HUES64 (cell line): Measurements from ENCODE around the gene CCDC73.
"Not testable (repeated sequence)": the region's sequence is repeated elsewhere in the genome, so short reads cannot be mapped to it uniquely, and the experiment has no call there.

ENCODE experiments used
- H3K27ac ChIP-seq: 2 replicates; pipeline ENCODE4 v1.7.0; 2013; ENCODE audit warnings: low read depth, low read length, inconsistent platforms
- H3K27me3 ChIP-seq: 2 replicates; pipeline ENCODE4 v1.6.1; 2013; ENCODE audit warnings: mild to moderate bottlenecking, low read length; ENCODE audit not compliant: insufficient read depth
- H3K36me3 ChIP-seq: 2 replicates; pipeline ENCODE4 v1.6.1; 2013; ENCODE audit warnings: mild to moderate bottlenecking, low read length; ENCODE audit not compliant: insufficient read depth
- H3K4me1 ChIP-seq: 2 replicates; pipeline ENCODE4 v1.6.1; 2013; ENCODE audit warnings: mild to moderate bottlenecking, low read length, moderate library complexity; ENCODE audit not compliant: insufficient read depth
- H3K4me3 ChIP-seq: 2 replicates; pipeline ENCODE4 v1.5.1; 2013; ENCODE audit warnings: mild to moderate bottlenecking, low read length, moderate library complexity
- H3K9ac ChIP-seq: 2 replicates; pipeline ENCODE4 v1.6.1; 2013; ENCODE audit warnings: mild to moderate bottlenecking, low read depth, low read length
- H3K9me3 ChIP-seq: 2 replicates; pipeline ENCODE4 v1.6.1; 2013; ENCODE audit warnings: low read depth, low read length; ENCODE audit not compliant: insufficient read depth
- WGBS: fragments of 150-250, 120-280 bp; methylation state at CpG from one replicate; pipeline ENCODE4 v1.1.7; 2013; ENCODE audit warnings: missing lambda C conversion rate; 5-methylcytosine and 5-hydroxymethylcytosine counted together

The CCDC73 gene

DNA sequence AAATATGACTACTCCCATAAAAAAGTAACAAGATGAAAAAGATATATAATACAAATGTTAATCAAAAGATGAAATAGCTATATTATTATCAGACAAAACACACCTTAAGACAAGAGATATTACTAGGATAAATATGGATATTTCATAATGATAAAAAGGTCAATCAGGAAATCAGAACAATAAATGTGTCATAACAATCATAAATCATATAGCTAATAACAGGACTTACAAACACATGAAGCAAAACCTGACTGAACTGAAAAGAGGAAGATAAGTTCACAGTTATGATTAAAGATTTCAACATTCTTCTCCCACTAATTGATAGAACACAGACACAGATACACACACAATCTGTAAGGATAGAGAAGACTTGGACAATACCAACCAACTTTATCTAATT lies 163.6 kb downstream of the CCDC73 start:
- Histone ChIP-seq H3K4me1 (no peaks in the 10 kb centered on the region), H3K36me3 (no peaks in the 10 kb centered on the region), H3K9ac (no peak overlapping the region), H3K27ac (no peak overlapping the region), H3K4me3 (no peak overlapping the region), H3K27me3 (no peaks in the 10 kb centered on the region), H3K9me3 (no peaks in the 10 kb centered on the region)

DNA sequence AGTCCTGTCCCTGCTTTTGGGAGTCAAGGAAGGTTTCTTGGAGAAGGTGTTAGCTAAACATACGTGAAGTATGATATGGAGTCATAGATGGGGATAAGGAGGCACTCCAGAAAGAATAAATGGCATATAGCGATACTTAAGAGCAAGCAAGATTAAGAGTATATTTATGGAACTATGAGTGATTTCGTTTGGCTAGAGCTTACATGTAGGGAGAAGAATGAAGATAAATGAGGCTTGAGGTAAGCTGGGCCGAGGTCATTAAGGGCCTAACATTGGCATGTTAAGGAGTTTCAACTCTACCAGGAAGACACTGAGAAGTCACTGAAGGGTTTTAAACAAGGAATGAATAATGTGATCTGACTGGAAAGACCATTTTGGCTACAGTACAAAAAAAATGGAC lies 177.6 kb downstream of the CCDC73 start:
- H3K9me3 ChIP-seq, result no peaks in the 10 kb centered on the region
- no peaks in the 10 kb centered on the region for H3K36me3 ChIP-seq
- H3K4me1 ChIP-seq, result no peaks in the 10 kb centered on the region
- H3K27ac ChIP-seq, result no peak overlapping the region
- no peak overlapping the region for H3K4me3 ChIP-seq
- H3K27me3 ChIP-seq, result no peaks in the 10 kb centered on the region
- 87% methylated on average over 4 of the region's 4 CpGs for WGBS
- no peak overlapping the region for H3K9ac ChIP-seq

DNA sequence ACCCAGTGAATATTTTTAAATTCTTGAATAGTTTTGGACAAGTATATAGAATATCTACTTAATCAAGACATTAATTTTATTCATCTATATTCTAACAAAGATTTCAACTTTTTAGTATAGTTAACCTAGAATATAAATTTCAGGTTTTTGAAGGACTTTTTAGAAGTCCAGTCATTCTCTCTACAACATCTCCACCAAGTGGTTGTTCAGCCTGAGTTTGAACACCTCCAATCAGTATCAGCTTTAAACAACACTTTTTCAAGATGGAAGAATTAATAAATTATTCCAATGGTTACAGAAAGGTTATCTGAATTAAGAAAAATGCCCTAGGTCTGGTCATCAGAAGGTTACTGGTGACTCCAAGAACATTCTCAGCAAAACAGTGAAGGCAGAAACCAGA lies 179.0 kb downstream of the CCDC73 start:
- no peak overlapping the region for H3K27ac ChIP-seq
- H3K4me3 ChIP-seq, result no peak overlapping the region
- no peaks in the 10 kb centered on the region for H3K27me3 ChIP-seq
- H3K9ac ChIP-seq, result no peak overlapping the region
- H3K36me3 ChIP-seq, result no peaks in the 10 kb centered on the region
- H3K9me3 ChIP-seq, result no peaks in the 10 kb centered on the region
- H3K4me1 ChIP-seq, result no peaks in the 10 kb centered on the region

DNA sequence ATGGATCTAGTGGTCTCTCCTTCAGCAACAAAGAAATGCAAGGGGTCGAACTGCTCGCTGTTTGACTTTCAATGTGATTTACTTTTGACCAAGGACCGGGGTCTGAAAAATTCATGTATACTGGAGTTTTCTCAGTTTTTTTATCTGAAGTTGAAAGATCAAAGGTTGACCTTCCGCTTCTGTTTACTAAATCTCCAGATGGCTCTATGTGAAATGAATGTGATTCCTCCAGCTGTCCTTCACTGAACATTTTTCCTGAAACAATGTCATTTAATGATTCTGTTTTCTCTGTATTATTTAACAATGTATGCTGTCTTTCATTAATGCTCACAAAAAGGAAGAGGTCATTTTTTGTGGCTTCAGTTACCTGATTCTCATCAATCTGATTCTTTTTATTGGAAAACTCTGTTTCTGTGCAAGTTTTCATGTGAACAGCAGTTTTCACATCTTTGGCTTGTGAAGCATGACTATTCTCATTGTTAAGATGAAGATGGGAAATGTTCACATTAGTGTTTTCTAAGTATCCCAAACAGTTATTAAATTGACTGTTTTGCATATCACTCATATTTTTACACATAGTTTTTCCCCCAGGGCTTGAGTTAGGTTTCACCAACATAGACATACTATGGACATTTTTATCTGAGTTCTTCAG lies 180.8 kb downstream of the CCDC73 start:
- no peaks in the 10 kb centered on the region for H3K4me1 ChIP-seq
- 90% methylated on average over 4 of the region's 4 CpGs for WGBS
- no peak overlapping the region for H3K4me3 ChIP-seq
- H3K36me3 ChIP-seq, result no peaks in the 10 kb centered on the region
- H3K27me3 ChIP-seq, result no peaks in the 10 kb centered on the region
- no peak overlapping the region for H3K27ac ChIP-seq
- H3K9me3 ChIP-seq, result no peaks in the 10 kb centered on the region
- no peak overlapping the region for H3K9ac ChIP-seq

DNA sequence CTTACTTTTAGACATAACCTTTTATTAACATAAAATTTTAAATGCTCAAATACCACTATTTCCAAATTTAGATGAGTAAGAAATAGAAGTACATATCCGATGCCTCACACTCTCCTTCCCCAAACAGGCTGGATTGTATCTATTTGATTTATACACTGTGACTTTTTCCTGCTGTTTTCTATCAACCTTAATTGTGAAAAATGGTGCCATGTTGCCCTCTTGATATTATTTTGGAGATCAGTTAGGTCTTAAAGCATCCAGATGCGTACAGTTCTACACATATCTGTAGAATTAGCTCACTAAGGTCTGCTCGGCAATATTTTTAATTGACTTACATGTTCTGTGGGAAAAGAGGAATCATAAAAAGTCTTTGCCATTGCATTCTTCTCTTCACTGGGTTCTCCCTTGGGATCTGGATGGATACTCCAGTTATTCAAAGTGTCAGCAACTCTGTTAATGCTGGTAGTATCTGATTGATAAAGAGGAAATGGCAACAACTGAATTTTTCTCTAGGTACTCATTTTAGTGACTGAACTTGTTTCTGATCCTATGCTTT lies 183.6 kb downstream of the CCDC73 start:
- Histone ChIP-seq H3K27ac (no peak overlapping the region), H3K27me3 (no peaks in the 10 kb centered on the region), H3K9ac (no peak overlapping the region), H3K4me3 (no peak overlapping the region), H3K9me3 (no peaks in the 10 kb centered on the region), H3K36me3 (peaks cover 7% of the 10 kb centered on the region), H3K4me1 (no peaks in the 10 kb centered on the region)
- 96% methylated on average over 2 of the region's 3 CpGs for WGBS

DNA sequence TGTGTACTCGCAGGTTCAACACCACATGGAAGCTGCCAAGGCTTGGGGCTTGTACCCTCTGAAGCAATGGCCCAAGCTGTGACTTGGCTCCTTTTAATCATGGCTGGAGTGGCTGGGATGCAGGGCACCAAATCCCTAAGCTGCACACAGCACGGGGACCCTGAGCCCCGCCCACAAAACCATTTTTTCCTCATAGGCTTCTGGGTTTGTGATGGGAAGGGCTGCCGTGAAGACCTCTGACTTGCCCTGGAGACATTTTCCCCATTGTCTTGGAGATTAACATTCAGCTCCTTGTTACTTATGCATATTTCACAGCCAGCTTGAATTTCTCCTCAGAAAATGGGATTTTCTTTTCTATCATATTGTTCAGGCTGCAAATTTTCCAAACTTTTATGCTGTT lies 185.6 kb downstream of the CCDC73 start:
- H3K27ac ChIP-seq, H3K4me3 ChIP-seq, H3K9me3 ChIP-seq, H3K9ac ChIP-seq, H3K27me3 ChIP-seq, H3K4me1 ChIP-seq: not testable (repeated sequence)
- peaks cover 26% of the 10 kb centered on the region for H3K36me3 ChIP-seq
- WGBS, result 90% methylated on average over 4 of the region's 4 CpGs

DNA sequence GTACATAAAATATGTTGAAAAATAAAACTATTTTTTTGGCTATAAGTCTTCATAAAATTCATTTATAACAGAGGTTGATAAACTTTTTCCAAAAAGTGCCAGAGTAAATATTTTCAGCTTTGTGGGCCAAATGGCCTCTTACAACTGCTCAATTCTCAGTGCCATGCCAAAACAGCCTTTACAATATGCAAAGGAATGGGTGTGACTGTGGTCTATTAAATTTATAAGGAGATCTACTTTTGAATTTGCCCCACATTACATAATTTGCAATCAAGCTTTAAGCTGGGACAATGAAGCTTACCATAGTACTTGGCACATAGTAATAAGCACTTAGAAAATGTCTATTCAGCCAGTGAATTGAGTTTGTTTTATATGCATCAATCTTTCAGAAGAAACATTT lies 188.2 kb downstream of the CCDC73 start:
- Histone ChIP-seq H3K9me3 (no peaks in the 10 kb centered on the region), H3K9ac (no peak overlapping the region), H3K27ac (no peak overlapping the region), H3K36me3 (peaks cover 52% of the 10 kb centered on the region), H3K27me3 (no peaks in the 10 kb centered on the region), H3K4me1 (no peaks in the 10 kb centered on the region), H3K4me3 (no peak overlapping the region)

DNA sequence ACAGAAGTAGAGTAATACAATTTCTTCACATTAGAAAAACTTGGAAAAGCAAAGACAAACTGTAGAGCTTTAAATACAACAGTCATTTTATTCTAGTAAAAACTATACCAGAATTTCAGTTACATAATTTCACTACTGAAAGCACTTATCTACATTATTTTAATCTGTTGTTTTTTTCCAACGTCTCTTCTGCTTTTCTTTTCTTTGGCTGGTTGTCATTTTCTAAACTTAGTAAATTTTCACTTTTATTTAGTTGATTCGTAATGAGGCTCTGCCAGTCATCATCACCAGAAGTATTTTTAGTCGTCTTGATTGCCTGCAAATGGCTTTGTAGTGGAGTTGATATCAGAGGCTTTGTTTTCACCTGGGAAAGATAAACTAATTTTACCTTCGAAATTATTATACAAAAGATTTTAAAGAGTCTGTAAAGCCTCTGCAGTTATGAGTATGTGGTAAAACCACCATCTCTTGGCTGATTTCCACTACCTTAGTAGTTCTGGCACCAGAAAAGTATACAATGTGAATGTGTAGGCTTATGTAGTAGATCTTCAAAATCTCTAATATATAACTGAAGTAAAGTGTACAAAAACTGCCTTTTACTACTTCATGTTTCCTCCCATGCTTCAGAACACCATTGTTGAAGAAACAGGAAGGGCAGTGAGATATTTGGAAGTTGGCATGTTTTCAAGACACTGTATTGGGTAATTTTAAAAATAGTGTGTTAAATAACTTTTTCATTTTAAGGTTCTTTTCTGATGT lies 191.6 kb downstream of the CCDC73 start:
- Histone ChIP-seq H3K9me3 (no peaks in the 10 kb centered on the region), H3K36me3 (peaks cover 86% of the 10 kb centered on the region), H3K4me1 (peaks cover 11% of the 10 kb centered on the region), H3K27me3 (no peaks in the 10 kb centered on the region), H3K4me3 (no peak overlapping the region), H3K9ac (no peak overlapping the region), H3K27ac (no peak overlapping the region)
- WGBS, result 97% methylated on average over 3 of the region's 4 CpGs

DNA sequence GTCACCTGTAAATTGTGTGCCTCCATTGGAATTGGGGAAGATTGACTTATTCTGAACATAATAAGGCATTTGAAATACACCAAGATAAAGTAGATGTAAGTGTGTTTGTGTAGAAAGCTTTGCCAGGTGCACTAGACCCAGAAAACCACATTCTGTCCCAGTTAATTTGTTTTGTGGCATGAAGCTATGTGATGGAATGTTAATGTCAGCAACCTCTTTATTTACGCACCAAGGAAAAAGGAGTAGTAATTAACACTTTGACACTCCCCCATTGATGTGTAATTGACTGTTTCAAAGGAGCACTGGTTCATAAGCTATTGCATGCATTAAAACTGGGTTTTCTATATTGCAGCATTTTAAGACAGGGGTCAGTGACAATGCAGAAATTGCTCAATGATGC lies 196.5 kb downstream of the CCDC73 start:
- Histone ChIP-seq H3K27me3 (no peaks in the 10 kb centered on the region), H3K27ac (no peak overlapping the region), H3K4me3 (no peak overlapping the region), H3K4me1 (peaks cover 22% of the 10 kb centered on the region), H3K9me3 (no peaks in the 10 kb centered on the region), H3K9ac (no peak overlapping the region), H3K36me3 (peaks cover 99% of the 10 kb centered on the region)
- WGBS, result 67% methylated on average over 1 of the region's 1 CpG

DNA sequence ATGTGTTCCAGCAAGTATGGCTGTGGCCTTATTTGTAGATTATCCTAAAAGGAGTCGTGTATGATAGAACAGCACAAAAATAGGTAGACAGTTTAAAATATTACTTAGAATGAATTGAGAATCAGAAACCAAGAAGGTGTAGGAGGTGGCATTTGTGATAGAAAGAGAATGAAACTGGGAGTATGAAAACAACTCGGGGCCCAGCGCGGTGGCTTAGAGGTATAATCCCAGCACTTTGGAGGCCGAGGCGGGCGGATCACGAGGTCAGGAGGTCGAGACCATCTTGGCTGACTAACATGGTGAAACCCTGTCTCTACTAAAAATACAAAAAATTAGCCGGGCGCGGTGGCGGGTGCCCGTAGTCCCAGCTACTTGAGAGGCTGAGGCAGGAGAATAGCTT lies 198.3 kb downstream of the CCDC73 start:
- peaks cover 22% of the 10 kb centered on the region for H3K4me1 ChIP-seq
- not testable (repeated sequence) for H3K27ac ChIP-seq, H3K27me3 ChIP-seq, H3K9me3 ChIP-seq, H3K4me3 ChIP-seq, H3K9ac ChIP-seq
- 96% methylated on average over 14 of the region's 14 CpGs for WGBS
- H3K36me3 ChIP-seq, result peaks cover 99% of the 10 kb centered on the region

DNA sequence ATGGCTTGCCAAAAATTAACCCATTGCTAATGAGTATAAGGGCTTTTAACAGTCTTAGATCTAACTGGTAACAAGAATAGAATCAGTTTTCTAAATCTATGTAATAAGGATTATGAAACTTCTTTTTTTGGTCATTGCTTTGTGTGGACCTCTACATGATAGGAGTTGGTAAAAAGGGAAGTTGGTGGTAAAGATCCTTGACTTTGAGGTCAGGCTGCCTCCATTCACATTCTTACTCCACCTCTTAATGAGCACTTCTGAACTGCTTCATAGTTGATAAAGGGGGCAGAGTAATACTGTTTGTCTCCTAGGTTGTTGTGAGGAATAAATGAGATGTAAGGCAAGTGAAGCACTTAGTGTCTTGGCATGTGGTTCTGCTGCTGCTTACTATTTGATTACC lies 200.2 kb downstream of the CCDC73 start:
- Histone ChIP-seq H3K9me3 (no peaks in the 10 kb centered on the region), H3K4me1 (peaks cover 22% of the 10 kb centered on the region), H3K27me3 (no peaks in the 10 kb centered on the region), H3K9ac (no peak overlapping the region), H3K27ac (no peak overlapping the region), H3K4me3 (no peak overlapping the region), H3K36me3 (peaks cover 99% of the 10 kb centered on the region)
